Pulmonary artery endothelial cell (primary cell): ENCODE measurements around the gene NDUFS6. TPM values are rescaled to one million over a fixed set of nuclear protein-coding genes. Genes with fewer than 3 reads are reported as not detected.
"Not testable (repeated sequence)": the region's sequence is repeated elsewhere in the genome, so short reads cannot be mapped to it uniquely, and the experiment has no call there.

Experiments
- DNase-seq: peaks from one replicate; pipeline ENCODE4 v3.0.0-alpha.2; 2011; ENCODE audit warnings: low read depth, low spot score
- total RNA-seq: library from RNA; depleted of rRNA; stranded (reverse); fragments of >200 nt; gene quantifications from 2 replicates; pipeline ENCODE4 v1.2.3, GENCODE V29; 2014

The NDUFS6 gene
- total RNA-seq, 1 donor from 2014 or later, result 57.7 TPM

DNA sequence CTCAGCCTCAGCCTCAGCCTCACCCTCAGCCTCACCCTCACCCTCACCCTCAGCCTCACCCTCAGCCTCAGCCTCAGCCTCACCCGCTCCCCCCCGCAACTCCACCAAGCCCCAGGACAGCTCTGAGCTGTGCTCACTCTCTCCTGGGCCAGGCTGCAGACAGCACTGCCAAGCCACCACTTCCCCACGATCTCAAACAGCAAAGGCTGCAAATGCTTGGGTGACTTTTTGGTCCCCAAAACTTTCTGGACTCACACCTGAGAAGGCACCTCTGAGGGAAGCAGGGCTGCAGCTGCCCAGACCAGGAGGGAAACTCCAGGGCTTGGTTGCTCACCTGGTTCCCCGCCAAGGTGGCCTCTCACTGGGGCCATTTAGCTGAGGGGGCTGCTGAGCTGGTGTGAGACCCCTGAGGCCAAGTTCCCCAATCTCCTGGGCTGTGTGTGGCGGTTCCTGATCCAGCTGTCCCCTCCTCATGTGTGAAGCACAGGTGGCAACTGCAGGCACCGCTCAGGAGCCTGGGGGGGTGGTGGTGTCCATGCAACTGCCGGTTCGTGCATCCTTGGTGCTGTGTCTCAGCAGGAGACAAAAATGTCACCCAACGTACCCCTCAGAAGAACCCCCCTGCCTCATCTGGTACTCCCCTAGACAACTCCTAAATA lies 19.4 kb upstream of the NDUFS6 start:
- no peak for DNase-seq

DNA sequence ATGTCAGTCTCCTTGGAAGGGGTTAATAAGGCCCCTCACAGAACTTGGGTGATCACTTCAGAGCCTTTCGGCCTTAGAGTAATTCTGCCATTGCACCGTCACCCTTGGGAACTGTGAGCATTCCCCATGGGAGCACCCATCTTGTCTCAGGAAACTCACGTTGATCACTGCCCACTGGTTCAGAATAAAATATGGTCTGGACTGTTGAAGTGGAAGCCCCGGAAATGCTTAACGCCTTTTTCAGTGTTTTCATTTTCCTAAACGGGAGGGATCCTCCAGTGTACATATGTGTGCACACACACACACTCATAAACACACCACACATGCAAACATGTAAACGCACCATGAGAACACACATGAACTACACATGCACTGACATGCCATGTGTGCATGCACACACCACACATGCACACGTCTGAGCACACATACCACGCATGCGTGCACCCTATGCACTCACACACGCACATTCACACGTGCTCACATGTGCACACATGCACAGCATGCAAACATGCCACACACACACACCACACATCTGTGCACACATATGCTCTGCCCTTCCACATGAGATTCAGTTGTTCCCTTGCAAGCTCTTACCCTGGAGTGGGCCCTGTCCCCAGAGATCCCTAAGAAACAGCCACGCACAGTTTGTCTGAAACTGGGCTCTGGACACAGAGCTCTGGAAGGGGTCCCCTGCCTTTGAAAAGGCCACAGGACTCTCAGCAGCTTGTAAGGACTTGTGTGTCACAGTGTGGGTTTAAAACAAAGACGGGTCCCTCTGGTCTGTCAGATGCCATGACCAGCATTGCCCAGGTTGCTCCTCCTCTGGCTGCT lies 18.6 kb upstream of the NDUFS6 start:
- DNase-seq, result no peak

DNA sequence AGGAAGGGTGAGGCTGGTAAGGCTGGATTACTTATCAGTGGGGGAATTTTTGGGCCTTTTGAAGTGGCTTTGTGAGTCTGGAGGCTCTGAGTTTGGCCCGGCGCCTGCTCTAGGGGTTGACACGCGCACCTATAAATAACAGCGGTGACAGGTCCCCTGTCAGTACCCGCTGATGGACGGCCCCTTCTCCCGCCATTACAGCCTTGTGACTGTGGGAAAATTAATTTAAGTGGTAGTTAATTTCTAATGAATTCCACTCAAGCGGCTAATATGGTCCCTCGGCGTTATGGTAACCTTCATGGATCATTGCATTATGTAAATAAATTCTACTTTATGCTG lies 18.0 kb upstream of the NDUFS6 start:
- DNase-seq, result no peak

DNA sequence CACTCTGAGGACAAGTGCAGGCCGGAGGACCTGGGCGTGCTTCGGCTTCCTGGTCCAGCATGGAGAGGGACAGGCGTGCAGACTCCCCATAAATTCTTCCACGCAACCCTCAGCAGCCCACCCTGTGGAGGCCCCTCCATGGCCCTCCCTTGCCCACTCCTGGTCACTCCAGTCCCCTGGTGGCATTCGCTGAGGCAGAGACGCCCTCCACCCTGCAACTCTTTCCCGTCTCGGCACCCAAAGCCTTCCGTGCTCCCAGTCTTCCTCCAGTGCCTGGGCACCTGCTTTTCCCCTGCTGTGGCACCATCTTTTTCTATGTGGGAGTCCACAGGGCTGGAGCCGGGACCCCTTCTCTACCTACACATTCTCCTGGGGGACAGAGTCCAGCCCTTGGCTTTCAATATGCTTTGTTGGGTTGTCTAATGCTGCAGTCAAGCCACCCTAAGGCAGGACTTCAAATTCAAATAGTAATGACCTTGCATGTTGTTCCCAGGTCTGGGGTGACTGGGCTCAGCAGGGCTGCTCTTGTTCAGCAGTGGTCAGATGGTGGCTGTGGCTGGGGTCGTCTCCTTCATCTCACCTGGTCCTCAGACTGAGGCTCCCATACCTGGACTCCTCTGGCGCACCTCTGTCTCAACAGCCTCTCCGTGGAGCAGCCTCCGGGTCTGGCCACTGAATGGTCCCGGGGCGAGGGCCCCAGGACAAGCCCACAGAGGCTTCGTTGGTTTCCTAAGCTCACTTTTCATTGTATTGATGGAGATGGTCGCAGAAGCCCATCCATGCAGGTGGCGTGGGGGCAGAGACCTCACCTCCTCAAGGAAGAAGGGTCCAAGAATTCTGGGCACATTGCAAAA lies 16.8 kb upstream of the NDUFS6 start:
- no peak for DNase-seq

DNA sequence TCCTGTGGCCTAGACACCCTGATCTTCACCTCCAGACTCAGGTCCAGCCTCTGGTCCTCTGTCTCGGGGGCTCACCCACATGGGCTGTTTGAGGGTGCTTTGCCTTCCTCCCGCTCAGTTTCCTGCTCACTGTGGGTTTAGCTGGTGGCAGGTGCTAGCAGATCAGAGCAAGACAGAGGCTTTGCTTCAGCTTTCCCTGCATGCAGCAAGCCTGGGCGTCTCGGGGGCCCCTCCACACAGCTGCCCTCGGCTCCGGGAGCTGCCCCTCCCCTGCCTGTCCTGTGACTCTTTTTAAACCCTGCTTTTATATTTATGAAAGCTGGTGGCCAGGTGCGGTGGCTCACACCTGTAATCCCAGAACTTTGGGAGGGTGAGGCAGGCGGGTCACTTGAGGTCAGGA lies 16.1 kb upstream of the NDUFS6 start:
- DNase-seq, result no peak

DNA sequence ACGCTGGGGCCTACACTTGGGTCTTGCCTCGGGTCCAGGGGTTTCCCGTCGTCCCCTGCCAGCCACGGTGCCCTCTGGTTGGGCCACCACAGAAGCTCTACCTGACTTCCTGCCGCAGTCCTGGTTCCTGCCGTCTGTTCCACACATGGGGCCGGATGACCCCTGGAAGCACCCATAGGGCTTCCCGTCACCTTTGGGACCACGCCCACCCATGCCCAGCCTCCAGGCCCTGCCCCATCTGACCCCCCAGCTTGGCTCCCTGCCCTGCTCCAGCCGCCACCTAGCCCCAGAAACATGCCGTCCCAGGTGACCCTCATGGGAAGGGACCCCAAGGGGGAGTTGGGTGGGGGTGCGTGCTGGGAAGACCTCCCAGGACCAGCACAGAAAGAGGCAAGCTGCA lies 15.2 kb upstream of the NDUFS6 start:
- no peak for DNase-seq

DNA sequence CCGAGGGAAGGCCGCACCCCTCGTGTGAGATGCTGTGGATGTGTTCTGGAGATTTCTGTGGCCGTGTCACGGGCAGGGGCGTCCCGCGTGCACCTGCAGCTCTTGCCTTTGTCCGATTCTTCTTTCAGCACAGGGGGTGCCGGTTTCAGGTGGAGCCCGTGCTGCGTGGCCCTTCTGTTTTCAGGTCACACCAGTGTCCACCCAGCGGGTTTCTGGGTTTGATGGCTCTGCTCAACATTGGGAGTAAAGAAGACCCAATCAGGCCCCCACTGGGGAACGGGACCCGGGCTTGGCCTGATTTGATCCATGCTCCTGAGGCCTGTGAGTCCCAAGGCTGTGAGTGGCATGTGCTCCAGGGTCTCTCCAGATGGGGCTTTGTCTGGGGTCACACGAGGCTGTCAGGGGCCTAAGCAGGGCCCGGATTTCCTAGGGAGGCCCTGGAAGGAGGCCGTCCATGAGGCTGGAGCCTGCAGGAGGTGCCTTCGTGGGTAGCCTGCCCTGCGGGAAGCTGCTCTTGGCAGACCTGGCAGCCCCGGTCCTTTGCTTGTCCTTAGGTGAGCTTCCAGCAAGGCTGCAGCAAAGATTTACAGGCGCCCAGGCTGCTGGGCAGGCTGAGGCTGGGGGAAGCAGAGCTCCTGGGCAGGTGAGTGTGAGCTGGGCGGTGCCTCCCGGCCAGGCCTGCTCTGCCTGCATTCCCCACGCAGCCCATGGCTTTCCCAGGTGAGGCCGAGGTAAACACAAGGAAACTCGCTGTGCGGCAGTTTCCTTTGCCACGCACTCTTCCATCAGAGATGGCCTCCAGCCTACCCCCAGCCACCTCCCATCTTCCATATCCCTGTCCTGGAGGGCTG lies 14.4 kb upstream of the NDUFS6 start:
- no peak for DNase-seq

DNA sequence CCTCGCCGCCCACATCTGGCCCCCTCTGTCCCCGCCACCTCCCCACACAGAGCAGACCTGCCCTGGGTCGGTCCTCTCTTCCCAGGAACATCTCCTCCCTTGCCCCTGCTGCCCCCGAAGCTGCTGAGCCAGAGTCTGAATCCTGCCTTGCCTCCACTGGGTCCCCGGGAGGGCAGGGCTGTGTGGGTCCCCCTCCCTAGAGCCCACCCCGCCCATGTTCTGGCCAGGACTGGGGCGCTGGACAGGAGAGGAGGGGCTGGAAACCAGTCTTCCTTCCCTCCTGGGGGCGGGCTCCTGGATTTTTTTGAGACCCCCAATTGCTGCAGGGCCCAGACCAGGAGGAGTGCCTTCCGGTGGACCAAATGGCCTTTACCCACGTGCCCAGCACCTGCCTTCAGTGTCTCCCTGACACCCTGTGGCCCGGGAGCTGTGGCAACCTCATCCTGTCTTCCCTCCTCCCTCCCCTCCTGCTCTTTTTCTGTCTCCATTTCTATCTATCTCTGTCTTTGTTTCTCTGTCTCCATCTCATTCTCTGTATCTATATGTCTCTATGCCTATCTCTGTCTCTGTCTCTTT lies 13.6 kb upstream of the NDUFS6 start:
- DNase-seq, result no peak

DNA sequence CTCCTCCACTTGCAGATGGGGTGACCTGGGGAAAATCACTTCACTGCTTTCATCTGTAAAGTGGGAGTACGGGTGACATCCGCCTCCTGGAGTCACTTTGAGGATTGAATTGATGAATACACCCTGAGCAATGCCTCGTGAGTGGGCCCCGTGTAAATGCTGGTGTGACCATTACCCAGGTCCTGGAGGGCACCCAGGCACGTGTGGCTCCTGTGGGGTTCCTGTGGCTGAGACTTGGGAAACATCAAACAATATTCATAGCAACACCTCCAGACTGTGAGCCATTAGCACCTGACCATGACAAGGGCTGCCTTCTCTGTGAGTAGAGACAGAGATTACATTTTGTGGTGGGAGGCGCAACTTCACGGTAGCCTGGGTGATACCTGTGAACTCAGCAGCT lies 13.0 kb upstream of the NDUFS6 start:
- DNase-seq, result no peak

DNA sequence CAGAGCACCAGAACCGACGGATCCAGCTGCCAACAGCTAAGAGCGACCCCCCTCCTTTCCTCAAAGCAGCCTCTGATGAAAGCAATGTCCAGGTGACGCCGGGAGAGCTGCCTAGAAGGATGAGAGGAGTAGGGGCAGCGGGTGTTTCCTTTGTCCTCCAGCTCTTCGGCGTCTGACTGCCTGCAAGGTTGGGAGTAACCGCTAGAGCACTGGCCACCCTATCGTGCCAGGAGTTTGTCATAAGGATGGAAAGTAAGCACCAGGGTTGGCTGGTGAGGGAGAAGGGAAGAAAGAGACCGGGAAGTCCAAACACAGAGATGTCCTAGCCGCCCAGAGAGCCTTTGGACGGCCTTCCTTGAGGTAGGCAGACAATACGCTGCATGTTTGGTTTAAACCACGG lies 12.4 kb upstream of the NDUFS6 start:
- DNase-seq, result no peak

DNA sequence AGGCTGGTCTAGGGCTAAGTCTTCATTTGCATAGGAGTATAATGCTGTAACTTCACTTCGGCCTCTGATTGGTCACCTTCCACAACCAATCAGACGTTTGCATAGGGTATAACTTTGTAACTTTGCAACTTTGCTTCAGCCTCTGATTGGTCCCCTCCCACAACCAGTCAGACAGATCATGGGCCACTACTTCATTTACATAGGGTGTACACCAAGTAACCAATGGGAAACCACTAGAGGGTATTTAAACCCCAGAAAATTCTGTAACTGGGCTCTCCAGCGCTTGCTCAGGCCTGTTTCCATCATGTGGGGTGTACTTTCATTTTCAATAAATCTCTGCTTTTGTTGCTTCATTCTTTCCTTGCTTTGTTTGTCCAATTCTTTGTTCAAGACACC lies 11.8 kb upstream of the NDUFS6 start:
- DNase-seq, result not testable (repeated sequence)

DNA sequence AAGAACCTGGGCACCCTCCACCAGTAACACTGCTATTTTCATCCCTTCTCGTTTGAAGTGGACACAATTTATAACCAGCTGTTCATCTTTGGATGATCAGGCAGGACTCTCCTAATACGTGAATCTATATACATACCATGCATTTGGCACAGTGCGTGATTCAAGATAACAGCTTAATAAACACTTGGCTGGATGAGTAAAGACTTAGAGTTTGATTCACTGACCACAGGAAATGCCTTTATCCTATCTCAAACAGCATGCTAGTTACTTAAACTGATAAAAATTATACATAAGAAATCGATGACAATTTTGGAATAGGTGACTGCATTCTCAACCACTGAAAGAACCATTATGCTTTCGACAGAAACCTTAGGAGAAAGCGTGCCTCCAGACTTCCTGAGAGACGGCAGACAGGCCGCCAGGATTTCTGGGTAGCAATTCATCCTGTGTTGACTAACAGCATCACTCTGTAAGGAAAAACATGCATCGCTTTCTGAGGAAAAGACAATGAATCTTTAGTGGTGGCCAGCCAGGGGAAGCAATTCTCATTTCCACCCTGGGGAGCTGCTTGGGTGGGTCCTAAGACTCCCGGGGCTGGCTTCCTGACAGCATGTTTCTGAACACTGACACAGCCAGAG lies 11.3 kb upstream of the NDUFS6 start:
- no peak for DNase-seq

DNA sequence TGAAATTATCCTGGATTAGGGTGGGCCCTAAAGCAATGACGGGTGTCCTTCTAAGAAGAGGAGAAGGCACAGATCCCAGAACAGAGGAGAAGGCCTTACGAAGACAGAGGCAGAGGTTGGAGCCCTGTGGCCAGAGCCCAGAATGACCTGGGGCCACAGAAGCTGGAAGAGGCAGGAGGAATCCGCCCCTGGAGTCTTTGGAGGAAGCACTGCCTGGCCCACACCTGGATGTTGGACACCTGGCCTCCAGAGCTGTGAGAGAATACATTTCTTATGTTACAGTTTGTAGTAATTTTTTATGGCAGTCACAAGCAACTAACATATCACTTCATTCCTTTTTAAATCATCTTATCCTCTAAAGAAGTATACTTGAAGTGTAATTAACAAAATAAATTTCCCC lies 10.0 kb upstream of the NDUFS6 start:
- DNase-seq, result no peak

DNA sequence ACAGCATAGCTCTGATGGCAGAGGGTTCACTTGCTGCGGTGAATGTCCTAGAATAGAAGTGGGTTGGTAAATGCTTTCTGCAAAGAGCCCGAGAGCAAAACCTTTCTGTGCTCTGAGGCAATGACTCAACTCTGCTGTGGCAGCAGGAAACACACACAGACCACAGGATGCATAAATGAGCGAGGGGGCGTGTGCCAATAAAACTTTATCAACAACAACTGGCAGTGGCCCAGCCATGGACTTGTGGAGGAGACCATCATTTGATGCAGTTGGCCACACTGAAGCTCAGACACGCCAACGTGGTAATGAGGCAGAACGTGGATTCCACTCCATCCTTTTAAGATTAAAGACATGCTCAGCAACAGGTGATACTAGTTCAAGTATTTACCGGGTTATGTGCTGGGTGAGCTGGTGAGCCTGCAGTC lies 8.4 kb upstream of the NDUFS6 start:
- DNase-seq, result no peak

DNA sequence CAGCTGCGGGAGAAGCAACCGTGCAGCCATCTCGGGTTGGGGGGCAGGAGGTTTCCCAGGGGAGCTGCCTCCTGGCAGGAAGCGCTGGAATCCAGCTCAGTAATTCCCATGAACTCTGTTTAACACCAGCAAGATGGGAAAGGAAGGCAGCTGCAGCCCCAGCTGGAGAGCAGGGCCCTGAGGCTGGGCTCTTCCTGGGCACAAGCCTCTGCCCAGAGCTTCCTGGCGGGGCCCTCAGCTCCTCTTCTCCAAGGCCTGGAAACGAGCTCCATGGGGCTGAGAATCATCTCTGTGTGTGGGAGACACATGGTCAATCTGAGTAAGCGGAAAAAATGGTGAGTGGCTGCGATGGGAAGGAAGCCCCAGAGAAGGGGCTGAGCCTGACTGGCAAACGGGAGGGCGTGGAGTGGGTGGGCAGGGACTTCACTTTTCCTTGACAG lies 7.9 kb upstream of the NDUFS6 start:
- DNase-seq, result no peak

DNA sequence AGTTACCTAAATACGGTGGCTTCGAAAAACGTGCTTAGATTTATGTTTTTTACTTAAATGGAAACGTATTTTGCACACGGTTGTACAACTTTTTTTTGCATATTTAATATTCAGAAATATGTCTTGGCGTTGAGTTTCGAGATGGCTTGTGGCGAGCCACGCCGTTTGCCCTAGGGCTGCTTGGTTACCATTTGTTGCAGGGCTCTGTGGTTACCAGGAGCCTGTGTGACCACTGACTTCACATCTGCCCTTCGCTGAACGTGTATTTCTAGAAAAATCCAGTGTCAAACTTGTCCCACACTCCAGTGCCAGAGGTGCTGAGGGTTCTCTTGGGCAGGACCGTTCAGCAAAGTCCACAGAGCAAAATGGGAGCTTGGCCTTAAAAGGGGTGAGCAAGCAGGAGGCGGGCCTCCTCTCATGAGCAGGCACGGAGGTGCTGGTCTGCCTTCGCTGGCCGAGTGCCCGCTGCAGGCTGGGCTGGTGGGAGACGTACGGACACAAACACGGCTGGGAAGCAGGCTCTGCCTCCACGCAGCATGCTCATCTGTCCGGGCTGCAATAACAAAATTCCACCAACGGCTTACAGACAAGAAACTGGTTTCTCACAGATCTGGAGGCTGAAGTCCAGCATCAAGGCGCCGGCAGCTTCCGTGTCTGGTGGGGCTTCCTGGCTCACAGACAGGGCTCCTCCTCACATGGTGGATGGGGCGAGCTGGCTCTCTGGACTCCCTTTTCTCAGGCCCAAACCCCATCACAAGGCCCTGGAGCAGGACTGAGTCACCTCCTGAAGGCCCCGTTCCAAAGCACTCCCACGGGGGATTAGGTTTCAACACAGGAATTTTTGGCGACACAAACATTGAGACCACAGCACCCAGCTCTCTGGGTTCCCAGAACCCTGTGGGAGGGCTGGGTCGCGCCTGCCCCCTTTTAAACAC lies 7.0 kb upstream of the NDUFS6 start:
- DNase-seq, result no peak

DNA sequence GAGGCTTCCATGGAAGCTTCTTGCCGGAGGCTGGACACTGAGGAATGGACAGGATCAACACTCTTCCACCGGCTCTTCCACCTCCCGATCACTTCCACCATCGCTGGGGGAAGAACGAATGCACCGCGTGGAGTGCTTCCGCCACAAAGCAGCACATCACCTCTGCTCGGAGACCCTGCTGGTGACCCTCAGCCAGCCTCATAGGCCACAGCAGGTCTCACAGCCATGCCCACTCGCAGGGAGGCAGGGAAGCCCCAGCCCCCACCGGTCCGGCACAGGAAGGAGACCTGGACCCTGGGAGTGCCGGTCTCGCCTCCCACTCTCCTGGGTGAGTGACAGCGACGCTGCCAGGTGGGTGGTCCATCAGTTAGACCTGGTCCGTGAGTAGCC lies 6.3 kb upstream of the NDUFS6 start:
- no peak for DNase-seq

DNA sequence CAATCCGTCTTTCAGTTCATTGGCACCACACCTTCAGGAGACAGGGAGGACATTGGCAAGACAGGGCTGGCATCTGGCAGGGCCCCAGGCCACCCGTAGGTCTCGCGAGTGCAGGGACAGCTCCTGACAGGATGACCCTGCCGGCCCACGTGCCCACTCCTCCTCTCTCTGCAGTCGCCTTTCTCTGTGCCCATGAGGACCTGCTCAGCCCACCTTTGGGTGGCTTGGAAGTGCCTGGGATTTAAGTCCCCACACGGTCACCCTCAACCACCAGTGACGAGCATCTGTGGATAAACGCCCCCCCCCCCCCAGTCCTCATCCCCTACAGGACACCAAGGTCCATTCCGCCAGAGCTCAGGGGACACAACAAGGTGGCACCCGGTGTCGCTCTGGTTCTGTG lies 5.7 kb upstream of the NDUFS6 start:
- DNase-seq, result no peak

DNA sequence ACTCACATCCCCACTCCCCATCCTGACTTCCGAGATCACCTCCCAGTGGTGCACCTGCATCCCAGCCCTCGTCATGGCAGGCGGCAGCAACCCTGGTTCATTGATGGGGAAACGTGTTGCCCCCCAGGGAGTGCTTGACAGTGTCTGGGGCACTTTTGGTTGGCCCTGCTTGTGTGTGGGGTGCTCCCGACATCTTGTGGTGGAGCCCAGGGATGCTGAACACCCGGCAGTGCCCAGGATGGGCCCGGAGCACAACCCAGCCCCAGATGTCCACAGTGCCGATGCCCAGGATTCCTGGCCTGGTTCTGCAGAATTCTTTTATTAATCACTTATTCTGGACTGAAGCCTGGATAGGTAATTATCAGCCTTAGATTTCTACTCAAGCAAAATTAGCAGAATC lies 5.3 kb upstream of the NDUFS6 start:
- DNase-seq, result no peak
